Lower lobe of right lung (tissue), 2 donors: ENCODE data around the gene MAP1B. TPM values are rescaled to one million over a fixed set of nuclear protein-coding genes. Genes with fewer than 3 reads are reported as not detected.

Source experiments
- ATAC-seq, 2 donors: fragments of 200-7000 bp; cut with Tn5 transposase; one replicate each; pipeline ENCODE4 v1.9.1; 2020 to 2022; ENCODE audit warnings: mild to moderate bottlenecking in 2 of 2, moderate library complexity in 2 of 2
- DNase-seq: peaks from one replicate; pipeline ENCODE4 v3.0.0-alpha.2; 2020
- H3K27ac ChIP-seq: fragments of 200-600 bp; one replicate; pipeline ENCODE4 v1.8.0; 2022
- H3K27me3 ChIP-seq: fragments of 200-600 bp; one replicate; pipeline ENCODE4 v1.8.0; 2022; ENCODE audit warnings: low read depth
- H3K36me3 ChIP-seq: fragments of 200-600 bp; one replicate; pipeline ENCODE4 v1.8.0; 2022; ENCODE audit warnings: mild to moderate bottlenecking
- H3K4me1 ChIP-seq: fragments of 200-600 bp; one replicate; pipeline ENCODE4 v1.8.0; 2022
- H3K4me3 ChIP-seq: fragments of 200-600 bp; one replicate; pipeline ENCODE4 v1.8.0; 2022; ENCODE audit warnings: mild to moderate bottlenecking
- H3K9me3 ChIP-seq: fragments of 200-600 bp; one replicate; pipeline ENCODE4 v1.8.0; 2022
- CTCF ChIP-seq: fragments of 200-600 bp; IDR thresholded peaks from one replicate; pipeline ENCODE4 v1.8.0; 2022; ENCODE audit warnings: antibody characterized with exemption, mild to moderate bottlenecking
- intact Hi-C: fragments of 100-400 bp; cut with DNase I; formaldehyde crosslinking; loops from one replicate; pipeline ENCODE4 v1.11.0; 2022
- total RNA-seq: library from RNA; stranded (reverse); fragmentation: NEBNext Ultra II Directional; extraction: Animal tissue kit (Norgen Biotek cat#: 25700); gene quantifications from one replicate; pipeline ENCODE4 v1.2.1, GENCODE V29; 2021
- donor health status: DM: no; HTN: yes; CAD: no; lungs with severe emphysema.

The MAP1B gene
- total RNA-seq, 1 donor from 2014 or later, result 20.6 TPM

GRCh38 chr5:72184408-72184807 is 77.1 kb downstream of the MAP1B start:
- TF ChIP-seq CTCF, result no peak
- no peak for ATAC-seq
- H3K4me3 ChIP-seq, result no peak overlapping the region
- intact Hi-C loops, result no loop called here
- peaks cover 3% of the 10 kb centered on the region for H3K27me3 ChIP-seq
- H3K4me1 ChIP-seq, result no peaks in the 10 kb centered on the region
- H3K9me3 ChIP-seq, result no peaks in the 10 kb centered on the region
- H3K27ac ChIP-seq, result no peak overlapping the region
- no peaks in the 10 kb centered on the region for H3K36me3 ChIP-seq
- no peak for DNase-seq

GRCh38 chr5:72185496-72186329 is 78.4 kb downstream of the MAP1B start:
- intact Hi-C loops, result no loop called here
- DNase-seq (no peak), ATAC-seq (no peak)
- Histone ChIP-seq H3K27ac (no peak overlapping the region), H3K36me3 (no peaks in the 10 kb centered on the region), H3K27me3 (no peaks in the 10 kb centered on the region), H3K4me1 (no peaks in the 10 kb centered on the region), H3K4me3 (no peak overlapping the region), H3K9me3 (no peaks in the 10 kb centered on the region)
- no peak for TF ChIP-seq CTCF

- Histone ChIP-seq H3K36me3 (no peaks in the 10 kb centered on the region), H3K27me3 (no peaks in the 10 kb centered on the region), H3K4me1 (peaks cover 4% of the 10 kb centered on the region), H3K9me3 (no peaks in the 10 kb centered on the region), H3K4me3 (no peak overlapping the region), H3K27ac (no peak overlapping the region)
- intact Hi-C loops, result no loop called here
- TF ChIP-seq CTCF, result no peak
- DNase-seq (no peak), ATAC-seq (no peak)
These were observed 80.3 kb downstream of the MAP1B start for GRCh38 chr5:72187388-72188075.

GRCh38 chr5:72188166-72188565 is 80.9 kb downstream of the MAP1B start:
- H3K4me3 ChIP-seq, result no peak overlapping the region
- H3K27me3 ChIP-seq, result no peaks in the 10 kb centered on the region
- ATAC-seq (no peak), DNase-seq (no peak)
- TF ChIP-seq CTCF, result no peak
- H3K27ac ChIP-seq, result no peak overlapping the region
- H3K9me3 ChIP-seq, result no peaks in the 10 kb centered on the region
- peaks cover 4% of the 10 kb centered on the region for H3K4me1 ChIP-seq
- H3K36me3 ChIP-seq, result no peaks in the 10 kb centered on the region
- intact Hi-C loops, result no loop called here

- no peaks in the 10 kb centered on the region for H3K9me3 ChIP-seq
- intact Hi-C loops, result no loop called here
- H3K27me3 ChIP-seq, result no peaks in the 10 kb centered on the region
- no peaks in the 10 kb centered on the region for H3K36me3 ChIP-seq
- peaks cover 4% of the 10 kb centered on the region for H3K4me1 ChIP-seq
- DNase-seq (no peak), ATAC-seq (no peak)
- no peak overlapping the region for H3K27ac ChIP-seq
- no peak for TF ChIP-seq CTCF
- no peak overlapping the region for H3K4me3 ChIP-seq
These were observed 81.9 kb downstream of the MAP1B start for GRCh38 chr5:72189146-72189545.
